ENCODE results near the gene ZNF557.

DNA sequence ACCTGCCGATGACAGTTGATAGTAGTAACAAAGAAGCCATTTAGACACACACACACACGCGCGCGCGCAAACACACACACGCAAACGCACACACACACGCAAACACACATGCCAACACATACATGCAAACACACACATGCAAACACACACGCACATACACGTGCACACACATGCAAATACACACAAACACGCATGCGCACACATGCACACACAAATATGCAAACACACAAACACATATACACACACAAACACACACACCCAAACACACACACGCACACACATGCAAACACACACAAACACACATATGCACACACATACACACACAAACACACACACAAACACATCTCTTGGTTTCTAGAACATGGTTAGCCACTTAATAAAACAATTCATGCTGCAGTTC is 50.1 kb downstream of the ZNF557 start:
- no peak for TF ChIP-seq CTCF (optimal IDR thresholded peaks at IDR 0.05 in 1 of 3, IDR thresholded peaks at IDR 0.05 in 1 of 3, conservative IDR thresholded peaks at IDR 0.05 in 1 of 3; ENCODE audit: extremely low read depth in 1 of 3, insufficient read depth in 2 of 3, low read length in 3 of 3)
- no peak for TF ChIP-seq EZH2 (IDR thresholded peaks at IDR 0.05; ENCODE audit: low read length)

All from keratinocyte (primary cell).